ENCODE data around the gene PTPRG.

Gene PTPRG

GRCh38 chr3:61679026-61679425 is 117.7 kb downstream of the PTPRG start:
- no peaks in the 10 kb centered on the region for H3K36me3 ChIP-seq (ENCODE audit: control insufficient read depth, insufficient read depth, low read length)
- H3K9me3 ChIP-seq (ENCODE audit: control insufficient read depth, low read length): no peaks in the 10 kb centered on the region
- no peaks in the 10 kb centered on the region for H3K4me1 ChIP-seq (ENCODE audit: control insufficient read depth, insufficient read depth, low read length, poor library complexity, severe bottlenecking)
- DNase-seq: no peak
- no peaks in the 10 kb centered on the region for H3K27me3 ChIP-seq (replicated peaks; ENCODE audit: control insufficient read depth, insufficient read depth, low read length, poor library complexity, severe bottlenecking)
- H3K27ac ChIP-seq (ENCODE audit: insufficient read depth, low read length, poor library complexity, severe bottlenecking): no peak overlapping the region
- no peak overlapping the region for H3K4me3 ChIP-seq (ENCODE audit: insufficient read depth, low read depth, low read length, poor library complexity, severe bottlenecking)

GRCh38 chr3:61680617-61681016 is 119.2 kb downstream of the PTPRG start:
- H3K27me3 ChIP-seq (replicated peaks; ENCODE audit: control insufficient read depth, insufficient read depth, low read length, poor library complexity, severe bottlenecking): no peaks in the 10 kb centered on the region
- H3K27ac ChIP-seq (ENCODE audit: insufficient read depth, low read length, poor library complexity, severe bottlenecking): no peak overlapping the region
- H3K4me3 ChIP-seq (ENCODE audit: insufficient read depth, low read depth, low read length, poor library complexity, severe bottlenecking): no peak overlapping the region
- H3K9me3 ChIP-seq (ENCODE audit: control insufficient read depth, low read length): no peaks in the 10 kb centered on the region
- no peaks in the 10 kb centered on the region for H3K4me1 ChIP-seq (ENCODE audit: control insufficient read depth, insufficient read depth, low read length, poor library complexity, severe bottlenecking)
- no peaks in the 10 kb centered on the region for H3K36me3 ChIP-seq (ENCODE audit: control insufficient read depth, insufficient read depth, low read length)
- no peak for DNase-seq

- Histone ChIP-seq H3K36me3 (ENCODE audit: control insufficient read depth, insufficient read depth, low read length) (no peaks in the 10 kb centered on the region), H3K27me3 (replicated peaks; ENCODE audit: control insufficient read depth, insufficient read depth, low read length, poor library complexity, severe bottlenecking) (no peaks in the 10 kb centered on the region), H3K27ac (ENCODE audit: insufficient read depth, low read length, poor library complexity, severe bottlenecking) (no peak overlapping the region), H3K4me3 (ENCODE audit: insufficient read depth, low read depth, low read length, poor library complexity, severe bottlenecking) (no peak overlapping the region), H3K4me1 (ENCODE audit: control insufficient read depth, insufficient read depth, low read length, poor library complexity, severe bottlenecking) (no peaks in the 10 kb centered on the region), H3K9me3 (ENCODE audit: control insufficient read depth, low read length) (no peaks in the 10 kb centered on the region)
- DNase-seq: no peak
Measured at GRCh38 chr3:61681636-61682035, 120.3 kb downstream of the PTPRG start.

- no peaks in the 10 kb centered on the region for H3K4me1 ChIP-seq (ENCODE audit: control insufficient read depth, insufficient read depth, low read length, poor library complexity, severe bottlenecking)
- H3K27ac ChIP-seq (ENCODE audit: insufficient read depth, low read length, poor library complexity, severe bottlenecking): no peak overlapping the region
- H3K27me3 ChIP-seq (replicated peaks; ENCODE audit: control insufficient read depth, insufficient read depth, low read length, poor library complexity, severe bottlenecking): no peaks in the 10 kb centered on the region
- H3K4me3 ChIP-seq (ENCODE audit: insufficient read depth, low read depth, low read length, poor library complexity, severe bottlenecking): no peak overlapping the region
- no peaks in the 10 kb centered on the region for H3K36me3 ChIP-seq (ENCODE audit: control insufficient read depth, insufficient read depth, low read length)
- DNase-seq: no peak
- no peaks in the 10 kb centered on the region for H3K9me3 ChIP-seq (ENCODE audit: control insufficient read depth, low read length)
Measured at GRCh38 chr3:61682671-61683548, 121.5 kb downstream of the PTPRG start.

DNA sequence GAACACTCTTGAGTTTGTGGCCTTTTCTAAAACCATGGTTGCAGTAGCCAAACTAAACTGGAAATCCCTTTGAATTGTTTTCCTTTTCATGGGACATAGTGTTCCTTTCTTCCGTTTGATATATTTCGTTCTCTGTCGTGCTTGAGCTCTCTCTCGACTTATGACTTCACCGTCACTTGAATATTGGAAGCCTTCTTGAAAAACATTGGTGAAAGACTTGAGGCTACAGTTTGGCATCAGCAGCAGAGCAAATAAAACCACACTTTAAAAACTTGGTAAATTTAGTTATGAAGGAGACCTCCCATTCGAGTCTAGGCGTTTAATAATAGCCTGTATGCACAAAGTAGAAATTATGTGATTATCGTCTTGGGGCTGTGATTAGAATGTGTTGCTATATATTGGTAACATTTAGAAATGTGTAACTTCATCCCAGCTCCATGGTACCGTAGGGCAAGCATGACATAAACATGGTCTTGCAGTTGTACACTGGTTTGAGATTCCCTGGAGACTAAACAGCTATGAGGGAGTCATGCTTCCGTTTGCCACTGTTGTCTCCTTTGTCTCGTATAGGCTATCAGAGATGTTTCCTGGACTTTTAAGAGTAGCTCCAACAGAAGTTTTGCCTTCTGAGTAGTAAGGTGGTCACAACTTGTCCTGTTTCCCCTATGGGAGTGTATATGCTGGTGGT is 122.3 kb downstream of the PTPRG start:
- DNase-seq: no peak
- H3K27me3 ChIP-seq (replicated peaks; ENCODE audit: control insufficient read depth, insufficient read depth, low read length, poor library complexity, severe bottlenecking): no peaks in the 10 kb centered on the region
- no peak overlapping the region for H3K27ac ChIP-seq (ENCODE audit: insufficient read depth, low read length, poor library complexity, severe bottlenecking)
- H3K9me3 ChIP-seq (ENCODE audit: control insufficient read depth, low read length): no peaks in the 10 kb centered on the region
- H3K4me1 ChIP-seq (ENCODE audit: control insufficient read depth, insufficient read depth, low read length, poor library complexity, severe bottlenecking): no peaks in the 10 kb centered on the region
- H3K36me3 ChIP-seq (ENCODE audit: control insufficient read depth, insufficient read depth, low read length): no peaks in the 10 kb centered on the region
- no peak overlapping the region for H3K4me3 ChIP-seq (ENCODE audit: insufficient read depth, low read depth, low read length, poor library complexity, severe bottlenecking)

- Histone ChIP-seq H3K9me3 (ENCODE audit: control insufficient read depth, low read length) (no peaks in the 10 kb centered on the region), H3K36me3 (ENCODE audit: control insufficient read depth, insufficient read depth, low read length) (no peaks in the 10 kb centered on the region), H3K27me3 (replicated peaks; ENCODE audit: control insufficient read depth, insufficient read depth, low read length, poor library complexity, severe bottlenecking) (no peaks in the 10 kb centered on the region), H3K4me3 (ENCODE audit: insufficient read depth, low read depth, low read length, poor library complexity, severe bottlenecking) (no peak overlapping the region), H3K27ac (ENCODE audit: insufficient read depth, low read length, poor library complexity, severe bottlenecking) (no peak overlapping the region), H3K4me1 (ENCODE audit: control insufficient read depth, insufficient read depth, low read length, poor library complexity, severe bottlenecking) (no peaks in the 10 kb centered on the region)
- no peak for DNase-seq
Measured at GRCh38 chr3:61684386-61684785, 123.0 kb downstream of the PTPRG start.

- Histone ChIP-seq H3K4me3 (ENCODE audit: insufficient read depth, low read depth, low read length, poor library complexity, severe bottlenecking) (no peak overlapping the region), H3K27ac (ENCODE audit: insufficient read depth, low read length, poor library complexity, severe bottlenecking) (no peak overlapping the region)
- no peak for DNase-seq
Measured at GRCh38 chr3:61685755-61686154, 124.4 kb downstream of the PTPRG start.

DNA sequence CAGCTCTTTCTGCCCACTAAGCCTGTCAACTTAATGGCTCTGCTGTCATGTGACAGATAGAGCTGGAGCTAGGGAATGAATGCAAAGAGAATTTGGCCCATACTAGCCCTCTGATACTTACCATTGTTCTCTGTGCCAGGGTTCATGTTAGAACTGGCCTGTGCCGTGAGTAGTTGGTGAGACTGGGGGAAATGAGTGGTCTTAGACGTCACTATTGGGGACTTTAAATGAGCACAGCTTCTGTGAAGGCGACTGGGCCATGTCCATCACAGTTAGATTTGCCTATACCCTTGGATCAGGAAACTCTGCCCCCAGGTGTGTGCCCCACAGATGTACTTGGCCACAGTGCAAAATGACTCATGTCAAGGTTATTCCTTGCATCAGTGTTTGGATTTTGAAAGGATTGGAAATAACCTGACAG is 124.9 kb downstream of the PTPRG start:
- H3K4me3 ChIP-seq (ENCODE audit: insufficient read depth, low read depth, low read length, poor library complexity, severe bottlenecking): no peak overlapping the region
- no peaks in the 10 kb centered on the region for H3K4me1 ChIP-seq (ENCODE audit: control insufficient read depth, insufficient read depth, low read length, poor library complexity, severe bottlenecking)
- no peaks in the 10 kb centered on the region for H3K9me3 ChIP-seq (ENCODE audit: control insufficient read depth, low read length)
- H3K27me3 ChIP-seq (replicated peaks; ENCODE audit: control insufficient read depth, insufficient read depth, low read length, poor library complexity, severe bottlenecking): no peaks in the 10 kb centered on the region
- no peak for DNase-seq
- no peaks in the 10 kb centered on the region for H3K36me3 ChIP-seq (ENCODE audit: control insufficient read depth, insufficient read depth, low read length)
- no peak overlapping the region for H3K27ac ChIP-seq (ENCODE audit: insufficient read depth, low read length, poor library complexity, severe bottlenecking)

More at GRCh38 chr3:61685755-61686154, 124.4 kb downstream of the PTPRG start:
- no peaks in the 10 kb centered on the region for H3K9me3 ChIP-seq (ENCODE audit: control insufficient read depth, low read length)
- no peaks in the 10 kb centered on the region for H3K27me3 ChIP-seq (replicated peaks; ENCODE audit: control insufficient read depth, insufficient read depth, low read length, poor library complexity, severe bottlenecking)
- no peaks in the 10 kb centered on the region for H3K4me1 ChIP-seq (ENCODE audit: control insufficient read depth, insufficient read depth, low read length, poor library complexity, severe bottlenecking)
- no peaks in the 10 kb centered on the region for H3K36me3 ChIP-seq (ENCODE audit: control insufficient read depth, insufficient read depth, low read length)

DNA sequence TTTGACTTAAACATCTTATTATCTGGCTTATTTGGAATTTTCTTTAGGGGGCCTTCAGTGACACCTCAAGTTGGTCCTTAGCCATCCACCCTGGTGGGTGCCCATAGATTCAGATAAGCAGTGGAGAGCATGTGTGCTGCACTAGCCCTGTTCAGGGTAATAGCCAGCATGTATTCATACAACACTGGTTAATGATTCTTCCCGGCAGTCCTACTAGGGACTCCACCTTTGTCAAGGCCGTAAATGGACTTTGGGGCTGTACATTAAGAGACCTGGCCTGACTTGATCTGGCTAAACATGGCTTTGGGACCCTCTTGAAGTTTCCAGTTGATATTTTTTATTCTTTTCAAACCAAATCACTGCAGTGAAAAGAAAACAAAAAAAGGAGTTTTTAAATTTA is 125.8 kb downstream of the PTPRG start:
- DNase-seq: no peak
- Histone ChIP-seq H3K4me3 (ENCODE audit: insufficient read depth, low read depth, low read length, poor library complexity, severe bottlenecking) (no peak overlapping the region), H3K36me3 (ENCODE audit: control insufficient read depth, insufficient read depth, low read length) (no peaks in the 10 kb centered on the region), H3K27ac (ENCODE audit: insufficient read depth, low read length, poor library complexity, severe bottlenecking) (no peak overlapping the region), H3K4me1 (ENCODE audit: control insufficient read depth, insufficient read depth, low read length, poor library complexity, severe bottlenecking) (no peaks in the 10 kb centered on the region), H3K9me3 (ENCODE audit: control insufficient read depth, low read length) (no peaks in the 10 kb centered on the region), H3K27me3 (replicated peaks; ENCODE audit: control insufficient read depth, insufficient read depth, low read length, poor library complexity, severe bottlenecking) (no peaks in the 10 kb centered on the region)

DNA sequence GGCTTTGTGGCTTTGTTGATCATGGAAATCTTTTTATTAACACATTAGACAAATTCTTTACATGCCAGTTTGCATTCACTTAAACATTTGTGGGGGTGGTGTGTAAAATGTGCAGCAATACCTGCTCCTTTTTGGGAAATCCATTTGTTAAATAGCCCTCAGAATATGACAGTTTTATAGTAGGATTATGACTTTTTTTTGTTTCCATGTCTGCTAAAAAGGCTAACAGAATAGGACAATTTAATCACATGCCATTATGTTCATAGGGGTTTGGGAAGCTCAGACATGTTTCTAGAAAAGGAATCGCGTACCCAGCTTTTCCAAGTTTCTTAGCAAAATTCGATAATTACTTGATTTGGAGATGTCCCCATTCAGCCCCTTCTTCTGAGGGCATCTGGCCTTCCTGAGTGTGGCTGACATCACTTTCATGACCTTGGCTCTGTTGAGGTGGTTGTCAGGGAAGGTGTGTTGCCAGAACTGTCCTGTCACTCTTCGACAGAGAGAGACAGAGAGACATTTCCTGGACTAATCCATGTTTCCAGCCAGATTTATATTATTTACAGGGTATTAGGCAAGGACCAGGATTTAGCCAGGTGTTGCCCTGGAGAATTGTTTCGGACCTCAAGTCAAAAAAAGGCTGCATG is 126.4 kb downstream of the PTPRG start:
- H3K27ac ChIP-seq (ENCODE audit: insufficient read depth, low read length, poor library complexity, severe bottlenecking): no peak overlapping the region
- no peaks in the 10 kb centered on the region for H3K4me1 ChIP-seq (ENCODE audit: control insufficient read depth, insufficient read depth, low read length, poor library complexity, severe bottlenecking)

More for the DNA sequence above, 126.4 kb downstream of the PTPRG start:
- DNase-seq: no peak
- Histone ChIP-seq H3K4me3 (ENCODE audit: insufficient read depth, low read depth, low read length, poor library complexity, severe bottlenecking) (no peak overlapping the region), H3K9me3 (ENCODE audit: control insufficient read depth, low read length) (no peaks in the 10 kb centered on the region), H3K27me3 (replicated peaks; ENCODE audit: control insufficient read depth, insufficient read depth, low read length, poor library complexity, severe bottlenecking) (no peaks in the 10 kb centered on the region), H3K36me3 (ENCODE audit: control insufficient read depth, insufficient read depth, low read length) (no peaks in the 10 kb centered on the region)
